HG03460 (cell line): Measurements from ENCODE around the gene GTPBP10.

Experiments
- ATAC-seq: cut with Tn5 transposase; IDR thresholded peaks from one replicate; pipeline ENCODE4 v1.9.1; 2021; ENCODE audit not compliant: unreplicated experiment

Gene GTPBP10

GRCh38 chr7:90430614-90431460 lies 84.3 kb downstream of the GTPBP10 start:
- no peak for ATAC-seq

- no peak for ATAC-seq
Measured at GRCh38 chr7:90432752-90433151, 86.2 kb downstream of the GTPBP10 start.

GRCh38 chr7:90433221-90433620 lies 86.7 kb downstream of the GTPBP10 start:
- ATAC-seq: no peak
